NCI-H2171 (cell line): ENCODE data around the gene STX18.
"Not testable (repeated sequence)": the region's sequence is repeated elsewhere in the genome, so short reads cannot be mapped to it uniquely, and the experiment has no call there.

ENCODE experiments used
- DNase-seq: peaks from one replicate; lab custom pipeline; 2025; lab: John Stamatoyannopoulos, UW

Gene STX18

GRCh38 chr4:4554234-4554633, 12.4 kb upstream of the STX18 start:
- DNase-seq: no peak

- not testable (repeated sequence) for DNase-seq
These were observed 10.2 kb upstream of the STX18 start for GRCh38 chr4:4552042-4552441.

GRCh38 chr4:4550161-4550560, 8.3 kb upstream of the STX18 start:
- DNase-seq: not testable (repeated sequence)

- no peak for DNase-seq
These were observed 7.7 kb upstream of the STX18 start for GRCh38 chr4:4549534-4549933.

GRCh38 chr4:4542774-4543485, 1.1 kb upstream of the STX18 start:
- DNase-seq: no peak

GRCh38 chr4:4541040-4541631, 712 bp downstream of the STX18 start:
- no peak for DNase-seq

GRCh38 chr4:4539481-4539880, 2.4 kb downstream of the STX18 start:
- no peak for DNase-seq

- DNase-seq: no peak
These were observed 6.3 kb downstream of the STX18 start for GRCh38 chr4:4535590-4535989.

GRCh38 chr4:4534515-4535145, 7.2 kb downstream of the STX18 start:
- no peak for DNase-seq

GRCh38 chr4:4533461-4534169, 8.2 kb downstream of the STX18 start:
- DNase-seq: no peak

- no peak for DNase-seq
These were observed 9.3 kb downstream of the STX18 start for GRCh38 chr4:4532371-4533154.

GRCh38 chr4:4529392-4529791, 12.5 kb downstream of the STX18 start:
- no peak for DNase-seq

GRCh38 chr4:4526401-4526800, 15.4 kb downstream of the STX18 start:
- DNase-seq: no peak

GRCh38 chr4:4524364-4524763, 17.5 kb downstream of the STX18 start:
- DNase-seq: no peak

GRCh38 chr4:4521731-4522130, 20.1 kb downstream of the STX18 start:
- DNase-seq: no peak

GRCh38 chr4:4521136-4521535, 20.7 kb downstream of the STX18 start:
- DNase-seq: no peak

- DNase-seq: no peak
These were observed 22.5 kb downstream of the STX18 start for GRCh38 chr4:4519297-4519894.

GRCh38 chr4:4518747-4519146, 23.1 kb downstream of the STX18 start:
- DNase-seq: no peak

GRCh38 chr4:4514786-4515185, 27.1 kb downstream of the STX18 start:
- DNase-seq: no peak

- DNase-seq: no peak
These were observed 29.6 kb downstream of the STX18 start for GRCh38 chr4:4512282-4512681.

GRCh38 chr4:4510641-4511040, 31.2 kb downstream of the STX18 start:
- DNase-seq: not testable (repeated sequence)

- DNase-seq: no peak
These were observed 32.3 kb downstream of the STX18 start for GRCh38 chr4:4509521-4509920.
